Measurements from ENCODE around the gene VGF.
"Not testable (repeated sequence)": the region's sequence is repeated elsewhere in the genome, so short reads cannot be mapped to it uniquely, and the experiment has no call there.

The VGF gene

GRCh38 chr7:101133621-101134398, 31.6 kb downstream of the VGF start:
- DNase-seq = no peak

- not testable (repeated sequence) for DNase-seq
Observed at GRCh38 chr7:101132626-101133600, 32.5 kb downstream of the VGF start.

GRCh38 chr7:101129603-101130117, 35.7 kb downstream of the VGF start:
- no peak for DNase-seq

DNA sequence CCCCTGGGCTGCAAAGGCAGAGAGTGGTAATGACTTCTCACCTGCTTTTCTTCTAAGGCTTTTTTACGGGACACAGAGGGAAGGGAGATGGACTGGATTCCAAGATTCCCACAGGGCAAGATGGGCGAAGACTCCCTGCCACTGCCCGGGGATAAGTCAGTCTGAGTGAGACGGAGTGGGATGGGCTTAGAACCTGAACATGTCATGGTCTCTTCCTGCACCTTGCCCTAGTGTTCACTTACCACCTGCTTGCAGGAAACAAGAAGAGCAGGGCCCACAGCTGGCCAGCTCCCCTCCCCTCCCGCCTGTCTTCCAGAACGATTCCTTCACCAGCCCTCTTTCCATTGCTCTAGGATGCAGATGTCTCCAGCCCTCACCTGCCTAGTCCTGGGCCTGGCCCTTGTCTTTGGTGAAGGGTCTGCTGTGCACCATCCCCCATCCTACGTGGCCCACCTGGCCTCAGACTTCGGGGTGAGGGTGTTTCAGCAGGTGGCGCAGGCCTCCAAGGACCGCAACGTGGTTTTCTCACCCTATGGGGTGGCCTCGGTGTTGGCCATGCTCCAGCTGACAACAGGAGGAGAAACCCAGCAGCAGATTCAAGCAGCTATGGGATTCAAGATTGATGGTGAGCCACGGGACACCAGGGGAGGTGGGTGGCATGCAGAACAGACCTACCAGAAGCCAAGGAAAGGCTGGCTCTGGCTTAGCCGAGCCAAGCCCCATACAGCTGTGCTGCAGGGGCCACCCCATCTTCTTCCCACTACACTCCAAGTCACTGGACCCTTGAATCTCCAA, 37.1 kb downstream of the VGF start:
- DNase-seq = peak; percentile 31

GRCh38 chr7:101127460-101128039, 37.8 kb downstream of the VGF start:
- no peak for DNase-seq

DNA sequence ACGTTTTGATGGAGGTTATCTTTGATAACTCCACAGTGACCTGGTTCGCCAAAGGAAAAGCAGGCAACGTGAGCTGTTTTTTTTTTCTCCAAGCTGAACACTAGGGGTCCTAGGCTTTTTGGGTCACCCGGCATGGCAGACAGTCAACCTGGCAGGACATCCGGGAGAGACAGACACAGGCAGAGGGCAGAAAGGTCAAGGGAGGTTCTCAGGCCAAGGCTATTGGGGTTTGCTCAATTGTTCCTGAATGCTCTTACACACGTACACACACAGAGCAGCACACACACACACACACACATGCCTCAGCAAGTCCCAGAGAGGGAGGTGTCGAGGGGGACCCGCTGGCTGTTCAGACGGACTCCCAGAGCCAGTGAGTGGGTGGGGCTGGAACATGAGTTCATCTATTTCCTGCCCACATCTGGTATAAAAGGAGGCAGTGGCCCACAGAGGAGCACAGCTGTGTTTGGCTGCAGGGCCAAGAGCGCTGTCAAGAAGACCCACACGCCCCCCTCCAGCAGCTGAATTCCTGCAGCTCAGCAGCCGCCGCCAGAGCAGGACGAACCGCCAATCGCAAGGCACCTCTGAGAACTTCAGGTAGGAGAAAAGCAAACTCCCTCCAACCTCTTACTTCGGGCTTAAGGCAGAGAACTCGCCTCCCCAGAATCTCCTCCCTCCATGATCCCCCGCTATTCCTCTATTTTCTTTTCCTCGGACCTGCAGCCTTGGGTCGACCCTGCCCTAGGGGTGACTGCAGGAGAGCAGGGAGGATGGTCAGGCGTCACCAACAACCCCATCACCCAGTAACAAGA, 38.5 kb downstream of the VGF start, which contains the start of gene SERPINE1:
SERPINE1 (plus strand) TSS at position 454 of the 809 bp plus-strand sequence. CDS start 1,290 bp downstream, outside the sequence.
- DNase-seq = peak; percentile 49

- no peak for DNase-seq
Observed at GRCh38 chr7:101125989-101126650, 39.2 kb downstream of the VGF start.

DNA sequence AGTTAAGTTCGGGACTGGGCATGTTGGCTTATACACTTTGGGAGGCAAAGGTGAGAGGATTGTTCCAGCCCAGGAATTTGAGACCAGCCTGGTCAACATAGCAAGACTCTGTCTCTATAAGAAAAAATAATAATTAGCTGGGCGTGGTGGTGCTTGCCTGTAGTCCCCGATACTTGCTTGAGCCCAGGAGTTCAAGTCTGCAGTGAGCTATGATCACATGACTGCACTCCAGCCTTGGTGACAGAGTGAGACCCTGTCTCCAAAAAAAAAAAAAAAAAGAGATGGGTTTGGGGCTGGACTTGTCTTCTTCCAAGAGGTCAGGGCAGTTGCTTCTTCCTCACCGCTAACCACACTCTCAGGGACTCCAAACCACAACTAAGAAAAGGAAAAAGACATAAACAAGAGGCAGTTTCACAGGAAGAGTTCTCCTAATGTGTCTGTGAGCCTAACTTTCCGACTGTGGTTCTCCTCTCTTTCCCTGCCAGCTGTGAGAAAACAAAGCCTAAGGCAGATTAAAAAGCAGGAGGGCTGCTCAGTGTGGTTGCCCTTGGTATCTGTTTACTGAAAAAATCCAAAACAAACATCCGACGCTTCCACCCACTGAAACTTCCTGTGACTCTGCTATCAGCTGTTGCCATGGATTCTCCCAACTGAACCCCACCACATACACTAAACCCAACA, 40.9 kb downstream of the VGF start:
- DNase-seq = peak; percentile 91

GRCh38 chr7:101123703-101124068, 41.7 kb downstream of the VGF start:
- DNase-seq = no peak

- no peak for DNase-seq
Observed at GRCh38 chr7:101122933-101123702, 42.3 kb downstream of the VGF start.

DNA sequence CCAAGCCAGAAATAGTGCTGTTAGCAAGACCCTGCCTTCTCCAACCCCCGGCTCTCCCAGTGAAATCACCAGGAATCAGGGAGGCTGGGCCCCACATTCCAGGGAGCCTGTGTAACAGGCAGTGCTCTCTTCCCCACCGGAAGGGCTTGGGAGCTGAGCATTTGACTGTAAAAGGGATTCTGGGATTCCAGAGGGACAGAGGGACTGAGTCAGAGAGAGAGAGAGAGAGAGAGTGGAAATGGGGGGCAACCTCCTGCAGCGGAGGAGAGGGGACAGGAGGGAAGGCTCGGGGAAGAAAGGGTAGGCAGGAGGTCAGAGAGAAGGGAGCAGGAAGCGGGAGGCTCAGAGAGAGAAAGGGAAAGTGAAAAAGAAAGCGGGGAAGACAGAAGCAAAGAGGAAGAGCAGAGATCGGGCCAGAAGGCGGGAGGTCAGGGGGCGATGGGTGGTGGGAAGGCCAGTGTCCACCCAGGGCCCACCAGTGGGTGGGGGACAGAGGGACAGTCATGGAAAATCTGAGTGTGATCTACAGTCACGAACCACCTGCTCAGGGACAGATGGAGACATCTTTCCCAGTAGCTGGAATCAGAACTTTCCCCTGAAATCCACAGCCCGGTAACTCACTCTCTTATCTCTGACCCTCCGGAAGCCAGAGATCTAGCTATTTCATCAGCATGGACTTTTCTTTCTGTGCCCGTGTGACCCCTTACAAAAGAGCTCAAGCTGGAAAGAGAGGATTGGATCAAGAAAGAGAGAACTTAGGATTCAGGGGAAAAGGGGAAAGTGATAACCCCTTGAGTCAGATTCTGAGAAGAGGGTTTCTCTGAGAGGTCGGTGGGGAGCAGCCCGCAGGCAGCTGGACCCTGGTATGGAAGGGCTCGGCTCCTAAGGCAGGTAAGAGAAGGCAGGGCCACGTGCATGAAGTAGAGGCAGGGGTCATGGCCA, 43.1 kb downstream of the VGF start:
- DNase-seq = peak; percentile 61

DNA sequence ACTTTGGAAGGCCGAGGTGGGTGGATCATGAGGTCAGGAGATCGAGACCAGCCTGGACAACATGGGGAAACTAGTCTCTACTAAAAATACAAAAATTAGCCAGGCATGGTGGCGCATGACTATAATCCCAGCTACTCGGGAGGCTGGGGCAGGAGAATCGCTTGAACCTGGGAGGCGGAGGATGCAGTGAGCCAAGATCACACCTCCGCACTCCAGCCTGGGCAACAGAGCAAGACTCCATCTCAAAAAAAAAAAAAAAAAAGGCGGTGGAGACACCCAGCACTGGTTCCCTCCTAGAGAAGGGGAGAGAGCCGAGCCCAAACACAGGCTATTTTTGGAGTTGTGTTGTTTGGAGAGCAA, 43.8 kb downstream of the VGF start:
- DNase-seq = not testable (repeated sequence)

- no peak for DNase-seq
Observed at GRCh38 chr7:101120315-101120714, 45.1 kb downstream of the VGF start.

- DNase-seq = no peak
Observed at GRCh38 chr7:101119876-101120275, 45.5 kb downstream of the VGF start.

DNA sequence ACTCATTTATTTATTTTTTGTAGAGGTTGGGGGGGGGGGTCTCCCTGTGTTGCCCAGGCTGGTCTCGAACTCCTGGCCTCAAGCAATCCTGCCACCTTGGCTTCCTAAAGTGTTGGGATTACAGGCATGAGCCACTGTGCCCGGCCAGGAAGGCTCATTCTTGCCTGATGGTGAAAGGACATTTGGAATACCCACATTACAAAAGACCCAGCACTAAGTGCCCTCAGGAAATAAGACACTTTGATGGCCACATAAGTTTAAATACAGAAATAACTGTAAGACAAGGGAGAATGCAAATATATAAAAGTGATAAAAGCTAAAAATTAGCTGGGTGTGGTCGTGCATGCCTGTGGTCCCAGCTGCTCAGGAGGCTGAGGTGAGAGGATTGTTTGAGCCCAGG, 46.5 kb downstream of the VGF start:
- DNase-seq = no peak

DNA sequence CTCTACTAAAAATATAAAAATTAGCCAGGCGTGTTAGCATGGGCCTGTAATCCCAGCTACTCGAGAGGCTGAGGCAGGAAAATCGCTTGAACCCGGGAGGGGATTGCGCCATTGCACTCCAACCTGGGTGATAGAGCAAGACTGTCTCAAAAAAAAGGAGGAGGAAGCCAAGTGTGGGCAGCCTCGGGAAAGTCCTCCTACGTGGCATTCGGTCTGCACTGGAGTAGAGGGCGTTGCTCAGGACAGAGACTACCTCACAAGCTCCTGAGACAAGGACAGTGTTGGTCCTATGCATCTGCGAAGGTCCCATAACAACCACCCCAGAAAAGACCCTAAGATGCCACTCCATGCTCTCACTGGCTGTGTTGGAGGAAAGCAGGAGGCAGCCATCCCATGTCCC, 48.5 kb downstream of the VGF start:
- DNase-seq = no peak

- no peak for DNase-seq
Observed at GRCh38 chr7:101115215-101115614, 50.2 kb downstream of the VGF start.

DNA sequence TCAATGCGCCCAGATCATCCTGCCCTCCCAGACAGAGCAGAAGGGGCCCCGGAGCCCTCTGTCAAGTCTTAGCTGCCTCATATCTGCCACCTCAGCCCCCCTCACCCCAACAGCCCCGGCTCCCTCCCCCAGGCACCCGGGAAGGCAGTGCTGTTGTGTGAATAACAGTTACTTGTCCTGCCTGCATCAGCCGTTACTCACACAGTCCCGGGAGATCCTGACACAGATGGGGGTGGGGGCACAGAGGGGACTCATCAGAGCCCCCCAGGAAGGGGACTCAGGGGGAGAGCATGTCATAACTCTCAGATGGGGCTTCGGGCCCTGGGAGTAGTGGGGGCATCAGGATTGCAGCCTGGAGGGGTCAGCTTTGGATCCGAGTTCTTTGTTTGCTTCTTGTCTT, 50.9 kb downstream of the VGF start:
- DNase-seq = no peak
